Ishikawa (cell line): ENCODE measurements around the gene LGR6.

Experiments used
- CREB1 ChIP-seq: IDR thresholded peaks from 2 replicates; pipeline ENCODE4 v1.6.1; 2012; ENCODE audit warnings: low read depth
- EGR1 ChIP-seq: IDR thresholded peaks from 2 replicates; pipeline ENCODE4 v1.6.1; 2012
- EP300 ChIP-seq: IDR thresholded peaks from 2 replicates; pipeline ENCODE4 v1.6.1; 2012; ENCODE audit warnings: borderline replicate concordance
- FOXM1 ChIP-seq: IDR thresholded peaks from 2 replicates; pipeline ENCODE4 v1.6.1; 2012; ENCODE audit warnings: low read depth, borderline replicate concordance
- MAX ChIP-seq: IDR thresholded peaks from 2 replicates; pipeline ENCODE4 v1.6.1; 2012
- RAD21 ChIP-seq: IDR thresholded peaks from 2 replicates; pipeline ENCODE4 v1.6.1; 2012; ENCODE audit warnings: low read depth
- TAF1 ChIP-seq: IDR thresholded peaks from 2 replicates; pipeline ENCODE4 v1.6.1; 2012; ENCODE audit warnings: low read depth, mild to moderate bottlenecking
- TCF12 ChIP-seq: IDR thresholded peaks from 2 replicates; pipeline ENCODE4 v1.6.1; 2012; ENCODE audit warnings: low read depth
- TEAD4 ChIP-seq: IDR thresholded peaks from 2 replicates; pipeline ENCODE4 v1.6.1; 2012

GRCh38 chr1:202228484-202229122, 35.0 kb downstream of the LGR6 start:
- TF ChIP-seq RAD21 (no peak), EP300 (no peak), MAX (no peak), TAF1 (no peak), CREB1 (no peak), FOXM1 (no peak), TEAD4 (no peak), EGR1 (no peak), TCF12 (no peak)
